Measurements from ENCODE around the gene OR2T8.

OR2T8 gene

DNA sequence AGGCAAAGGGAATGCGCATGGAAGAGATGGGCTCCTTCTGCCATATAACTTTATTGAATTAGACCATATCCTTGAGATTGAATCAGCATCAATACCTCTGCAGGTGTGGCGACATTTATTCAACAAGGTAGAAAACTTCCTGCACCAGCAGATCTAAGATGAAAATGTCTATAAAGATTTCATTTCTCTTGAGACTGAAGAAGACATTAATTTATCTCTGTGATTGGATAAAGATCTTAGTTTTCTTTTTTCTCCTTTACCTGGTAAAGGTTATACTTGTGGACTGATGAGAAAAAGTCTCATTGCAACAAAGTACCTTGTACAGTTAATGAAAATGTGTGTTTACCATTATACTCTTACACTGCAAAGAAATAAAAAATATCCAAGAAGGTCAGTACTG lies at the start of gene OR2T8:
TSS of gene OR2T8 (plus strand) at position 301 of the 400 bp plus-strand sequence. CDS start 766 bp downstream, outside the sequence.
- no peak for DNase-seq

- DNase-seq, result no peak
Observed at GRCh38 chr1:247883346-247883745, 36.7 kb upstream of the OR2T8 start.

- DNase-seq, result no peak
Observed at GRCh38 chr1:247884797-247885413, 35.1 kb upstream of the OR2T8 start.

GRCh38 chr1:247895163-247895637 lies 24.9 kb upstream of the OR2T8 start, which contains the start of gene OR2W3:
Gene OR2W3 (plus strand): TSS chr1:247895587. CDS start chr1:247895587, 0 bp downstream.
- no peak for DNase-seq

DNA sequence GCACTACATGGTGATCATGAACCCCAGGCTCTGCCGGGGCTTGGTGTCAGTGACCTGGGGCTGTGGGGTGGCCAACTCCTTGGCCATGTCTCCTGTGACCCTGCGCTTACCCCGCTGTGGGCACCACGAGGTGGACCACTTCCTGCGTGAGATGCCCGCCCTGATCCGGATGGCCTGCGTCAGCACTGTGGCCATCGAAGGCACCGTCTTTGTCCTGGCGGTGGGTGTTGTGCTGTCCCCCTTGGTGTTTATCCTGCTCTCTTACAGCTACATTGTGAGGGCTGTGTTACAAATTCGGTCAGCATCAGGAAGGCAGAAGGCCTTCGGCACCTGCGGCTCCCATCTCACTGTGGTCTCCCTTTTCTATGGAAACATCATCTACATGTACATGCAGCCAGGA lies 24.1 kb upstream of the OR2T8 start:
- no peak for DNase-seq

- no peak for DNase-seq
Observed at GRCh38 chr1:247904122-247904521, 15.9 kb upstream of the OR2T8 start.

DNA sequence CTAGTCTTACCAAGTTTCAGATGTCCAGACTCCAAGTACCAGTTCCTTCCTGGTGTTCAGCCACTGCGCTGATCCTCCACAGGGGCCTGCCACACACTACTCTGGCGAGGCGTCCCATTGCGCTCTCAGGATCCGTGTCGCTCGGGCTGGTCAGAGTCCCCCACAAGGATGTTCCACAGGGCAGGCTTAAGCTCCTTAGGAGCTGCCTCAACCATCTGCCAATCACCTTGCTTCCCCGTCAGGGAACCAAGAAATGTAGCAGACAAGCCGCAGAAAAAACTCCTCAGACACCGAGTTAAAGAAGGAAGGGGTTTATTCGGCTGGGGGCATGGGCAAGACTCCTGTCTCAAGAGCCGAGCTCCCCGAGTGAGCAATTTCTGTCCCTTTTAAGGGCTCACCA lies 14.9 kb upstream of the OR2T8 start:
- no peak for DNase-seq

- no peak for DNase-seq
Observed at GRCh38 chr1:247905910-247906503, 14.0 kb upstream of the OR2T8 start.

DNA sequence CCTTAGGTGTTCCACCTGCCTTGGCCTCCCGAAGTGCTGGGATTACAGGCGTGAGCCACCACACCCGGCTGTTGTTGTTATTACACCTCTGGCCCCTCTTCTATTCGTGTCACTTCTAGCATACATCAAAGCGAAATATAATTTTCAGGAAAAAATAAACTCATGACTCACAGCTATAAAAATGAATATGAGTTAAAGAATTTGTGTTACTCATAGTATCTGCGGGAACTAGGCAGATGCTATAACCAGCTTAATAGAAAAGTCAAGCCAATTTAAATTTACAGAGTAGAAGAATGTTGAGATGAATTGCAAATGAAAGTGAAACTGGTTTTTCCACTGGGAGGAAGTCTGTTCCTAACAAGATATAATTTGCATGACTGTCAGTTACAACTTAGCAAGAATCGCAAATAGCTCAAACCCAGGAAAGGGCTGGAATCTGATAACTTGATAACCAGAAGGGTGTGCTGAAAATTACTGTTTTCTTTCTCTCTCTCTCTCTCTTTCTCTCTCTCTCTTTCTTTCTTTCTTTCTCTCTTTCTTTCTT lies 13.5 kb upstream of the OR2T8 start:
- peak; percentile 12 for DNase-seq

DNA sequence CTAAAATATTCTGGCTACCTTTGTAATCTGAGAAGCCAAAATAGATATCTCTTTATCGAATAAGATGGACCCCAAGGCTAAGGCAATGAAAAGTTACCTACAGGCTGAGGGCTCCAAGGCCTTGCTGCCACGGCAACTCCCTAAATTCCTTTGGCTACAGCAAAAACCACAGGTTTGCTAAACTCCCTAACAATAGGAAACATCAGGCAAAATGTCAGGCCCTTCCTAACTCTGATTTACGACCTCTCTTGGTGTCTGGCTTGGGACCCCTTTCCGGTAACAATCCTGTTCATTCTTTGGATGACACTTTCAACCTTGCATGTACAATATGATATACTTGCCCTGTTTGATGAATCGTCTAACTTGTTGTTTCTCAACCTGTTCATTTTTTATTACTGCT lies 11.3 kb upstream of the OR2T8 start:
- no peak for DNase-seq

DNA sequence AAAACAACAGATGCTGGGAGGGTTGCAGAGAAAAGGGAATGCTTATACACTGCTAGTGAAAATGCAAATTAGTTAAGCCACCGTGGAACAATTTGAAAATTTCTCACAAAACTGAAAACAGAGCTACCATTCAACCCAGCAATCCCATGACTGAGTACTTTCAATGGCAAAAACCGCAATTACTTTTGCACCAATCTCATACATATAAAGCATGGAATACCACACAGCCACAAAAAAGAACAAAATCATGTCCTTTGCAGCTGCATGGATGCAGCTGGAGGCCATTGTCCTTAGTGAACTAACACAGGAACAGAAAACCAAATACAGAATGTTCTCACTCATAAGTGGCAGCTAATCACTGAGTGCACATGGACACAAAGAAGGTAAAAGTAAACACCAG lies 6.3 kb upstream of the OR2T8 start:
- no peak for DNase-seq

GRCh38 chr1:247914941-247915662 lies 5.0 kb upstream of the OR2T8 start:
- no peak for DNase-seq

GRCh38 chr1:247923941-247924340 lies 3.9 kb downstream of the OR2T8 start:
- no peak for DNase-seq

- no peak for DNase-seq
Observed at GRCh38 chr1:247924868-247925267, 4.8 kb downstream of the OR2T8 start, which contains the start of gene OR2AJ1. Gene OR2AJ1 (plus strand): TSS chr1:247924889. CDS start chr1:247933769, 8,880 bp downstream.

GRCh38 chr1:247933989-247934388 lies 13.9 kb downstream of the OR2T8 start:
- DNase-seq, result no peak

DNA sequence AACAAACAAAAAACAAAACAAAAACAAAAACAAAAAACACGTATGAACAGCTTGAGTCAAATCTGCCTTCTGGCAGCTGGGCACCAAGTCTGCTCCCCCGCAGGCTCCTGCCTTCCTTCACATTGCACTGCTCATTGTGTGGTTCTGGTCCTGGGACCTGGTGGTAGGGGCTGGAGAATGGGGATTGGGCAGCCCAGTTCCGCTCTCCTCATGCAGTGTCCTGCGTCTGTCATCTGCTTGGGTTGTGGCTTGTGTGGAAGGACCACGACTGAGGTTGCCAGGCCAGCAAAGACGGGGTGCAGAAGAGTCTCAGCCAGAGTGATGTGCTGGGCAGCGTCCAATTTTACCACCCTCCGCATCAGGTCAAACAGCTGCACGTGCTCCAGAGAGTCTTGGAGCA lies 15.7 kb downstream of the OR2T8 start:
- DNase-seq, result no peak

DNA sequence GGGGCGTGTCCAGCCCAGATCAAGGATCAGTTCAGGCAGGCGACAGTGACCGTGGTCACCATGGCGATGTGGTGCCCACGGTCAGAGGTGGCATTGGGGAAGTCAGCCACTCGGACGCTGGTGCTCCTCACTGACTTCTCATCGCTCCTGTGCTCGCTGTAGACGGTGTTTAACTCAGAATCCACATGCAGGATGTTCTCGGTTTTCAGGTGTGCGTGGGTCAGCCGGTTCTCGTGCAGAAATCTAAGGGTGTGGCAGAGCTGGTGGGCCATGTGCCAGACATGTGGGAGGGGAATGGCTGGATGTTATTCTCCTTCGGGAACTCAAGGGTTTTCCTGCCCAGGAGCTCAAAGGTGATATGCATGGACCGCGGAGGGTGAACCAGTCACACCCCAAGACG lies 16.4 kb downstream of the OR2T8 start:
- no peak for DNase-seq

- DNase-seq, result peak; percentile 93
Observed at GRCh38 chr1:247936965-247937734, 17.1 kb downstream of the OR2T8 start.

GRCh38 chr1:247942624-247943023 lies 22.6 kb downstream of the OR2T8 start:
- DNase-seq, result no peak

DNA sequence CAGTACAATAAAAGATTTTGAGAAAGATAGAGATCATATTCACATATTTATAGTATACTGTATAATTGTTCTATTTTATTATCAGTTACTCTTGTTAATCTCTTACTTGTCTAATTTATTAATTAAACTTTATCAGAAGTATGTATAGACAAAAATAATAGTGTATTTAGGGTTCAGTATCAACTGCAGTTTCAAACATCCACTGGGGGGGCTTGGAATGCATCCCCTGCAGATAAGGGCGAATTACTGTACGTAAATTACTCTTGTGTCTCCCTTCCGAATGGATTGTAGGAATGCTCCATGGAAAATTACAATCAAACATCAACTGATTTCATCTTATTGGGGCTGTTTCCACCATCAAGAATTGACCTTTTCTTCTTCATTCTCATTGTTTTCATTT lies 28.5 kb downstream of the OR2T8 start, which contains the start of gene OR2L8:
TSS of gene OR2L8 (plus strand) at position 301 of the 400 bp plus-strand sequence. CDS start at position 301, 0 bp downstream.
- no peak for DNase-seq

DNA sequence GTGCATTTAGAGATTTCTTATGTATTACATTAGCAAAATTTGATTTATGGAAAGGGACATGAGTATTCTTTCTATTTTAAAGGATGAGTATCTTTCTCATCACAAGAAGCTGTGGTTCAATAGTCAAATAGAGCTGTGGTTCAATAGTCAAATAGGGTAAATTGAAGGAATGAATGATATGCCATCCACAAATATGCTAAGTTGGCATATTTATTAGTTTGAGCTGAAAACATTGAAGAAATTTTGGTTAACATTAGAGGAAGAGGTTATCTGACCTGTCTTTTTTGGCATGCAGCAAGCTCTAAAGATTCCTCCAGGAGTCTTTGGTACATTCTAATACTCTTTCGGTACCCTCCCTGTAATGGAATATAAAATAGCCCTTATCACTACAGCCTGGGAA lies 33.4 kb downstream of the OR2T8 start:
- no peak for DNase-seq

DNA sequence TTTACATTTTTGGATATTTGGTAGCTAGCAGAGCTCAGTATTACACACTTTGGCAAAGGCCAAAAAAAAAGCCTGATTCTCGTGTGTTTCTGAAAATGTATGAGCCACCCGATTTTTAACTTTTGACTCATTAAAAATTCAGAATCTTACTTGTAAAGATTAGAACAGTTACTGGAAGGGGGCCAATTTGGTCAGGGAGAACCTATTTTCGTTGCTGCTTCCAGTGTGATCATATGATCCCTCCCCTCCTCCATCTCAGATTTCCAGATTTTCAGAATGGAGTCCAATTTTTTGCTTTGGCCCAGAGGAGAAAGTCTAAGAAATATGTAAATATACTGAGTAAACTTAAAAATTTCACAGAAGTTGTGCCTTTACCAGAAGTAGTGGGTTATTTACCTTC lies 41.7 kb downstream of the OR2T8 start:
- no peak for DNase-seq

Data from stimulated activated CD4-positive, alpha-beta T cell treated with anti-CD3 and anti-CD28 coated beads, Interleukin-12 subunit alpha, Interleukin-12 subunit beta, amount 100 ng/mL, for 4 hours (primary cell).